Measurements from ENCODE around the gene CCT6B. TPM values are rescaled to one million over a fixed set of nuclear protein-coding genes. Genes with fewer than 3 reads are reported as not detected.
A peak's percentile ranks its signal among the peaks of the same experiment; 100 is the strongest.

The CCT6B gene
- polyA plus RNA-seq, 1 donor = 2.8 TPM

DNA sequence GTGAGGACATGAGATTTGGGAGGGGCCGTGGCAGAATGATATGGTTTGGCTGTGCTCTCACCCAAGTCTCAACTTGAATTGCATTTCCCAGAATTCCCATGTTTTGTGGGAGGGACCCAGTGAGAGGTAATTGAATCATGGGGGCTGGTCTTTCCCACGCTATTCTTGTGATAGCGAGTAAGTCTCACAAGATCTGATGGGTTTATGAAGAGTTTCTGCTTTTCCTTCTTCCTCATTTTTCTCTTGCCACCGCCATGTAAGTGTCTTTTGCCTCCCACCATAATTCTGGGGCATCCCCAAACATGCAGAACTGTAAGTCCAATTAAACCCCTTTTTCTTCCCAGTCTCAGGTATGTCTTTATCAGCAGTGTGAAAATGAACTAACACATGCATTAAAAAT, 40.6 kb downstream of the CCT6B start:
- no peaks in the 10 kb centered on the region for H3K9me3 ChIP-seq (ENCODE audit: control insufficient read depth, low read depth, low read length)
- WGBS (ENCODE audit: insufficient coverage, low lambda C conversion rate) = no CpG with 5 or more reads among the region's 4 CpGs
- no peaks in the 10 kb centered on the region for H3K4me1 ChIP-seq (ENCODE audit: control insufficient read depth, insufficient read depth, low read length)
- H3K27ac ChIP-seq (ENCODE audit: low read length) = no peak overlapping the region
- no peak overlapping the region for H3K4me3 ChIP-seq (ENCODE audit: low read length)
- no peaks in the 10 kb centered on the region for H3K27me3 ChIP-seq (ENCODE audit: control insufficient read depth, insufficient read depth, low read length)
- DNase-seq = no peak
- H3K36me3 ChIP-seq (ENCODE audit: control insufficient read depth, insufficient read depth, low read length) = no peaks in the 10 kb centered on the region

DNA sequence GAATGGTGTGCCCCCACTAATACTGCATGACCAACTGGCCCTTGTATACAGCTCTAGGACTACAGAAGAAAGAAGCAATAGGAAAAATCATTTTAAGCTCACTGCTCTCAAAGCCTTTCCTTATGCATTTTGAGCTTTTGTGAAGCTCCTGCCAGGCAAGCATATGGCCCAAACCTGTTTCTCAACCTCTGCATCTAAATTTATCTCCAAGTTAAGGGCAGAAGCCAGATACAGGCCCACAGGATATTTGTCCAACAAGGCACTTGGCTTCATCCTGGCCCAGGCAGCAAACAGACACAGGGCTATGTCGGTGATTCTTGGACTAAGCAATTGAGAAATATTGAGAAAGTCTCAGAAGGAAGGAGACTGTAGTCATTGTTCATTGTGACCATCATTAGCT, 43.9 kb downstream of the CCT6B start:
- H3K27ac ChIP-seq (ENCODE audit: low read length) = no peak overlapping the region
- no peaks in the 10 kb centered on the region for H3K9me3 ChIP-seq (ENCODE audit: control insufficient read depth, low read depth, low read length)
- no peak for DNase-seq
- no peaks in the 10 kb centered on the region for H3K36me3 ChIP-seq (ENCODE audit: control insufficient read depth, insufficient read depth, low read length)
- no peaks in the 10 kb centered on the region for H3K27me3 ChIP-seq (ENCODE audit: control insufficient read depth, insufficient read depth, low read length)
- WGBS (ENCODE audit: insufficient coverage, low lambda C conversion rate) = no CpG with 5 or more reads among the region's 1 CpG
- H3K4me1 ChIP-seq (ENCODE audit: control insufficient read depth, insufficient read depth, low read length) = no peaks in the 10 kb centered on the region
- H3K4me3 ChIP-seq (ENCODE audit: low read length) = no peak overlapping the region

DNA sequence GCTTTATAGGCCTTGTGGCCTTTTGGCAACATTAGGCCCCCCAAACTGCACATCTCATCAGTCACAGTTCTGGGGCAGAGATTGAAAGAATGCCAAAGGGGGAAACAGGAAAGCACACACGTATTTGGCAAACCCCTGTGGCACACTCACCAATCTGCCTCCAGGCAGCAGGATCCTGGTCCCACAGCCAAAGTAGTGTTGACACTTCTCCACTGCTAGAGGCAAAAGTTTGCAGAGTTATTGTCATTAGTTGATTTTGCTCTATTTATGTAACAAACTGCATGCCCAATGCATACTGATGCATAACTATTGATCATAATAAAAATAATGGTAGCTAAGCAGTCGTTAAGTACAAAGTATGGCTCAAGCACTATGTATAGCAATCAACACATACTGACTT, 45.1 kb downstream of the CCT6B start:
- no peaks in the 10 kb centered on the region for H3K27me3 ChIP-seq (ENCODE audit: control insufficient read depth, insufficient read depth, low read length)
- H3K27ac ChIP-seq (ENCODE audit: low read length) = no peak overlapping the region
- no peak overlapping the region for H3K4me3 ChIP-seq (ENCODE audit: low read length)
- H3K9me3 ChIP-seq (ENCODE audit: control insufficient read depth, low read depth, low read length) = no peaks in the 10 kb centered on the region
- H3K4me1 ChIP-seq (ENCODE audit: control insufficient read depth, insufficient read depth, low read length) = no peaks in the 10 kb centered on the region
- H3K36me3 ChIP-seq (ENCODE audit: control insufficient read depth, insufficient read depth, low read length) = no peaks in the 10 kb centered on the region
- DNase-seq = no peak
- whole genome bisulfite sequencing (ENCODE audit: insufficient coverage, low lambda C conversion rate) = no CpG with 5 or more reads among the region's 2 CpGs

DNA sequence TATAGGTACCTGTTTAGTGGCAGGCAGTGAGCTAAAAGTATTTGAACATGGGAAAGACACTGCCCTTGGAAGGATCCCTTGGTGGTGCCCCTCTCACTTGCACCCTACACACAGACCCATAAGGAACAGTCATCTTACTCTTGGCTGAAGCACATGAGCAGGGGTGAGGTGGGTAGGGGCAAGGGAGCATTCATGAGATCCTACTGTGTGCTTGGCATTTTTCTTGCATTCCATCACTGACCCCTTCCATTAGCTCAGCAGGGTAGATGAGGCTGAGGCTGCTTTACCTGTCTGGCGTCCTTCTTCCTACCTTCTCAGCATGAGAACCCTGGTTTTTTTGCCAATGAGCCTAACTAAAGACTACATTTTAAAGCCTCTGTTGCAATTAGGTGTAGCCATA, 48.3 kb downstream of the CCT6B start:
- Histone ChIP-seq H3K4me3 (ENCODE audit: low read length) (no peak overlapping the region), H3K36me3 (ENCODE audit: control insufficient read depth, insufficient read depth, low read length) (no peaks in the 10 kb centered on the region), H3K9me3 (ENCODE audit: control insufficient read depth, low read depth, low read length) (no peaks in the 10 kb centered on the region), H3K27me3 (ENCODE audit: control insufficient read depth, insufficient read depth, low read length) (no peaks in the 10 kb centered on the region), H3K27ac (ENCODE audit: low read length) (no peak overlapping the region), H3K4me1 (ENCODE audit: control insufficient read depth, insufficient read depth, low read length) (no peaks in the 10 kb centered on the region)
- DNase-seq = no peak
- no CpG with 5 or more reads among the region's 1 CpG for WGBS (ENCODE audit: insufficient coverage, low lambda C conversion rate)

DNA sequence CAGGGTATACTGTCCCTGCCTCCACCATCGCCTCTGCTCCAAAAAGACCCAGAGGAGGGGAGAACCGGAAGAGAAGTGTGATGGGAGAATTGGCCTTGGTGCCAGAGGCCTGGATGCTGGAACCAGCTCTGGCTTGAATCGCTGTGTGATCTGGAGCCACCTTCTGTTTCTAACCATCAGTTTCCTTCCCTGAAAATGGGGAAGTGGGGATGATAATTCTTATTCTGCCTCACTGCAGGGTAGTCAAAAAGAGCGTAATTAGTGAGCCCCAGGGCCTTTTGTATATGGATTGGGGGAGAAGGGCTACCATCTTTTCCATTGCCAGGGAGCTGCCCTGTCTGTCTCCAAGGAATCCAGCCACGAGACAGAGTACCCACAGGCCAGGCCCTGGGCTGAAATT, 52.2 kb downstream of the CCT6B start:
- Histone ChIP-seq H3K4me1 (ENCODE audit: control insufficient read depth, insufficient read depth, low read length) (no peaks in the 10 kb centered on the region), H3K27ac (ENCODE audit: low read length) (no peak overlapping the region), H3K27me3 (ENCODE audit: control insufficient read depth, insufficient read depth, low read length) (peaks cover 3% of the 10 kb centered on the region), H3K36me3 (ENCODE audit: control insufficient read depth, insufficient read depth, low read length) (no peaks in the 10 kb centered on the region), H3K4me3 (ENCODE audit: low read length) (no peak overlapping the region), H3K9me3 (ENCODE audit: control insufficient read depth, low read depth, low read length) (no peaks in the 10 kb centered on the region)
- DNase-seq = no peak
- WGBS (ENCODE audit: insufficient coverage, low lambda C conversion rate) = no CpG with 5 or more reads among the region's 5 CpGs

DNA sequence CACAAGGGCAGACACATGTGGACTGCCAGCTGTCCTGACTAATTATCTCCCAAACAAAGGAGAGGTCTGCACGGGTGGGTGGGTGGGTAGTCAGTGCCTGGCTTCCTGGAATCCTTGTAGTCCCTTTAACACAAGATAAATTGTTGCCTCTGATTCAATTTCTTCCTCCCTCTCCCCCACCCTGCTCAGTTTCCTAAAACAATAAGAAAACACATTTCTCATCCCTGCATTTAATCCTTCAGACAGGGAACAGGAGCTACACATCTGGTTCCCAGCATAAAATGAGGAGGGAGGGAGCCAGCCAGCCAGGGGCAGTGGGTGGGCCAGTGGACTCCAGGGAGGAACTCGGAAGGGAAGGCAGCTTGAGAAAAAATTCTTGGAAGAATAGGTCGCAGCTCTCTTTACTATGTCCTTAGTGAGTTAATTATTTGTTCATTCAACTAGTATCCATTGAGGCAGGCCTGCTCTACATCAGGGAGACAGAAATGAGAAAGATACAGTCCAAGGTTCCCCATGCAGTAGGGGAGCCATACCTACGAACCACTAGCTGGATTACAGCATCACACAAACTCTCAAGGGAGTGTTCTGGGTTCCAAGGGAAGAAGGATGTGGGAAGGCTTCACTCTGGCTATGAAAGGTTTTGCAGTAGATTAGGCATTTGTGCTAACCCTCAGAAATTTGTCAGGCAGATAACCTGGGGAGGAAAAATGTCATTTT, 58.3 kb downstream of the CCT6B start:
- peaks cover 10% of the 10 kb centered on the region for H3K27me3 ChIP-seq (ENCODE audit: control insufficient read depth, insufficient read depth, low read length)
- no peaks in the 10 kb centered on the region for H3K4me1 ChIP-seq (ENCODE audit: control insufficient read depth, insufficient read depth, low read length)
- no peak for DNase-seq
- no peak overlapping the region for H3K27ac ChIP-seq (ENCODE audit: low read length)
- no peaks in the 10 kb centered on the region for H3K36me3 ChIP-seq (ENCODE audit: control insufficient read depth, insufficient read depth, low read length)
- no CpG with 5 or more reads among the region's 4 CpGs for WGBS (ENCODE audit: insufficient coverage, low lambda C conversion rate)
- no peaks in the 10 kb centered on the region for H3K9me3 ChIP-seq (ENCODE audit: control insufficient read depth, low read depth, low read length)
- no peak overlapping the region for H3K4me3 ChIP-seq (ENCODE audit: low read length)

DNA sequence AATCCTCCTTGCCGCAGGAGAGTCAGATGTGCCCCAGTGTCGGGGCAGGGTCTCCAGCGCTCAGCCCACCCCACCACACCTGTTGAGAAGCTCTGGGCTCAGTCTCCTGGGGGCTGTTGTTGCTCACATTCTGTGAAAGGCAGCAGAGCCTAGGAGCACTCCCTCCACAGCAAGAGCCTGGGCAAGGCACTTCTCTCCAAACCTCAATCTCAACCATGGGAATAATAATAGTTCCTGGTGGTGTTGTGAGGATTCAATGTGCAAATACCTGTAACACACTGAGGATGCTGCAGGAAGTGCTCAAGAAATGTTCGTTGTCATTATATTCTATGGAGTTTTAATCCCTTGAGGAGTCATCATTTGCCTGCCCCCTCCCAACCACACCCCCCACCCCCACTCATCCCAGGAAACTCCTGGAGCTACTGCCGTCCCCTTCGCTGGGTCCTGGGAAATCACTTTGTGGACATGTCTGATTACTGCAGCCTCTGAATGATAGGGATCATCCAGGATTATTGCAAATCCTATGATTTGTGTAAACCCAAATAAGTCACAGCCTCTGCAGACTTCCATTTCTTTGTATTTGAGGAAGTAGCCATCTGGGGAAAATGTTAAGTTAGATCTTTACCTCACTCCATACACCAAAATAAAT, 61.5 kb downstream of the CCT6B start:
- no peaks in the 10 kb centered on the region for H3K36me3 ChIP-seq (ENCODE audit: control insufficient read depth, insufficient read depth, low read length)
- no peak for DNase-seq
- no CpG with 5 or more reads among the region's 6 CpGs for WGBS (ENCODE audit: insufficient coverage, low lambda C conversion rate)
- H3K4me1 ChIP-seq (ENCODE audit: control insufficient read depth, insufficient read depth, low read length) = no peaks in the 10 kb centered on the region
- no peak overlapping the region for H3K4me3 ChIP-seq (ENCODE audit: low read length)
- H3K9me3 ChIP-seq (ENCODE audit: control insufficient read depth, low read depth, low read length) = no peaks in the 10 kb centered on the region
- H3K27ac ChIP-seq (ENCODE audit: low read length) = no peak overlapping the region
- H3K27me3 ChIP-seq (ENCODE audit: control insufficient read depth, insufficient read depth, low read length) = peaks cover 9% of the 10 kb centered on the region

DNA sequence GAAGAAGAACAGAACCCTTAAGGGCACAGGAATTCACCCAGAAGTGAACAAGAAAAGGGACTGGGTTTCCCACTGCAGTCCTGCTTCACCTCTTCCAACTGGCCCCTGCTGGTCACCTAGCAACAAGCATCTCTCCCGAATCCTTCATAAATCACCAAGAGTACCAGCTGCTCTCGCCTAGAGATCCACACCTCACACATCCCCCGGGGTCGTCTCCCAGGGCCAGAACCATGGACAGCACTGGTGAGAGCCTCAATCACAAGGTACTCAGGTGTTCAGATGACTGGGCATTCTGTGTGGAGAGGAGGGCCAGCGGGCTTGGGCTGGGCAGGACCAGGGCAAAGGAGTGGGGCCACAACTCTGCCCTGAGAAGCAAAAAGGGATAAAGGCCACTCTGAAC, 65.9 kb downstream of the CCT6B start:
- Histone ChIP-seq H3K9me3 (ENCODE audit: control insufficient read depth, low read depth, low read length) (no peaks in the 10 kb centered on the region), H3K27ac (ENCODE audit: low read length) (no peak overlapping the region), H3K4me3 (ENCODE audit: low read length) (no peak overlapping the region), H3K36me3 (ENCODE audit: control insufficient read depth, insufficient read depth, low read length) (no peaks in the 10 kb centered on the region), H3K27me3 (ENCODE audit: control insufficient read depth, insufficient read depth, low read length) (peaks cover 14% of the 10 kb centered on the region), H3K4me1 (ENCODE audit: control insufficient read depth, insufficient read depth, low read length) (no peaks in the 10 kb centered on the region)
- no peak for DNase-seq
- WGBS (ENCODE audit: insufficient coverage, low lambda C conversion rate) = no CpG with 5 or more reads among the region's 5 CpGs

DNA sequence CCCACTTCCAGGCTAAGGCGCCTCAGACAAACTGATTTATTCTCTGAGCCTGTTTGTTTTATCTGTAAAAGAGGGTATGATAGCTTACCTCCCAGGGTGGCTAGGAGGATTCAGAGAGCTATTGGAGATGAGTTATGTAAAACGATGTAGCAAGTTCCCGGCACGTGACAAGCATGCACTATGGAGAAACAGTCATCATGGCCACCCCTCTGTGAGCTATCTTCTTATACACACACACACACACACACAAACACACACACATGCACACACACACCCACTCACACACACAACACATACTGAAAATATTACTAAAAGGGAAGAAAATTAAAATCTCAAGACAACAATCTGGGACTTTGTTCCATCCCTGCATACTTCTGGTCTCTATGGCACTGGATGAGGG, 66.3 kb downstream of the CCT6B start:
- H3K9me3 ChIP-seq (ENCODE audit: control insufficient read depth, low read depth, low read length) = no peaks in the 10 kb centered on the region
- H3K4me1 ChIP-seq (ENCODE audit: control insufficient read depth, insufficient read depth, low read length) = no peaks in the 10 kb centered on the region
- DNase-seq = no peak
- no peaks in the 10 kb centered on the region for H3K36me3 ChIP-seq (ENCODE audit: control insufficient read depth, insufficient read depth, low read length)
- 100% methylated on average over 1 of the region's 4 CpGs for WGBS (ENCODE audit: insufficient coverage, low lambda C conversion rate)
- H3K4me3 ChIP-seq (ENCODE audit: low read length) = no peak overlapping the region
- no peak overlapping the region for H3K27ac ChIP-seq (ENCODE audit: low read length)
- H3K27me3 ChIP-seq (ENCODE audit: control insufficient read depth, insufficient read depth, low read length) = peaks cover 14% of the 10 kb centered on the region

DNA sequence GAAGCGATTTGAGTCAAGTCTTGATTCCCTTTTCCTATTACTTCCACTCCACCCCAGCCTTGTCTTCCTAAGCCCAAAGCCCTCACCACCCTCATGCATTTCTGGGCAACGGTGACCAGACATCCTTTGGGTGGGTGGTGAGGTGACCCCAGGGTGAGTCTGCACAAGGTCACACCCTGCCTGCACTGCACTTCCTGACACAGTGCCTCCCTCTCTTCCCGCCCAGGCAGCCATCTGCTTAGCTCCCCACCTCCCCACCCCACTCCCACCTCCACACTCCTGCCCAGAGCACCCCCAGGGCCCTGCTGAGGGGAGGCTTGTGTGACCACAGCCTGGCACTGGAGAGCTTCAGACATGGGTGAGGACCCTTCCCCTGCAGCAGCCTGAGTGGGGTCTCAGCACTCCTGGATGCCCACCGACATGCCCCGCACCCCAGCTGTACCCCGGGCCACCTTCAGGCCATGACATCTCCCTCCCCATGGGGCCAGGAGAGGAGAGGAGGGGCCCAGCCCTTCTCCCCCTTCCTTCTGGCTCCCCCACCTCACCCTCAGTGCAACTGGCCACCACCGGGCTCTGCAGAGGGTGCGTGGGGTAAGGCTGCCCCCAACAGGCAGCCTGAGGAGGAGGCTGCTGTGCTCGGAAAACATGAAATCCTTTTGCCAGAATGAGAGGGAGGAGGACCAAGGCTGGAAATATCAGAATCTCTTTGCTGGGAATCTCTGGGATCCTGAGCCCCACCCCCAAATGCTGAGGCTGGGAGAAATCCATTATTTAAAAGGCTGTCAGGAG, 68.6 kb downstream of the CCT6B start:
- H3K4me3 ChIP-seq (ENCODE audit: low read length) = no peak overlapping the region
- peak in 1 of 2 donors; percentile 5 for DNase-seq
- peaks cover 15% of the 10 kb centered on the region for H3K27me3 ChIP-seq (ENCODE audit: control insufficient read depth, insufficient read depth, low read length)
- no peak overlapping the region for H3K27ac ChIP-seq (ENCODE audit: low read length)
- WGBS (ENCODE audit: insufficient coverage, low lambda C conversion rate) = no CpG with 5 or more reads among the region's 9 CpGs
- no peaks in the 10 kb centered on the region for H3K4me1 ChIP-seq (ENCODE audit: control insufficient read depth, insufficient read depth, low read length)
- no peaks in the 10 kb centered on the region for H3K9me3 ChIP-seq (ENCODE audit: control insufficient read depth, low read depth, low read length)
- no peaks in the 10 kb centered on the region for H3K36me3 ChIP-seq (ENCODE audit: control insufficient read depth, insufficient read depth, low read length)

Data from large intestine (tissue), 3 donors.